ENCODE data around the gene YARS1. TPM values are rescaled to one million over a fixed set of nuclear protein-coding genes. Genes with fewer than 3 reads are reported as not detected.

Gene YARS1
- polyA plus RNA-seq, 1 donor (not counting 4 experiments of a cell fraction or from before 2014, with no cell fraction given) = 68.4 TPM

GRCh38 chr1:32818804-32819541, 1.8 kb upstream of the YARS1 start:
- Histone ChIP-seq H3K27me3 (ENCODE audit: control insufficient read depth, extremely low read depth, insufficient read depth, low read length) (no peaks in the 10 kb centered on the region), H3K9me3 (ENCODE audit: control insufficient read depth, low read depth, low read length) (no peaks in the 10 kb centered on the region), H3K27ac (ENCODE audit: control insufficient read depth, insufficient read depth, low read length) (peak overlapping the region; percentile 73), H3K9ac (ENCODE audit: control insufficient read depth, extremely low read depth, insufficient read depth, low read length) (peak overlapping the region; percentile 99), H3K9me1 (ENCODE audit: control insufficient read depth, extremely low read depth, insufficient read depth, low read length) (peaks cover 2% of the 10 kb centered on the region), H3K4me1 (ENCODE audit: control insufficient read depth, extremely low read depth, insufficient read depth, low read length) (peaks cover 24% of the 10 kb centered on the region), H4K20me1 (ENCODE audit: control insufficient read depth, extremely low read depth, insufficient read depth, low read length) (peaks cover 2% of the 10 kb centered on the region), H3K79me2 (ENCODE audit: control insufficient read depth, insufficient read depth, low read length) (peaks cover 74% of the 10 kb centered on the region), H3K4me2 (ENCODE audit: control insufficient read depth, extremely low read depth, insufficient read depth, low read depth, low read length) (peak overlapping the region; percentile 97), H3K36me3 (ENCODE audit: control insufficient read depth in 2 of 2, extremely low read depth in 1 of 2, insufficient read depth in 2 of 2, low read length in 2 of 2) (peaks cover 0 to 13% of the 10 kb centered on the region in 2 experiments), H2AFZ (ENCODE audit: control insufficient read depth, low read length) (no peak overlapping the region), H3K4me3 (ENCODE audit: control insufficient read depth in 2 of 3, extremely low read depth in 1 of 3, insufficient read depth in 2 of 3, low read depth in 1 of 3, low read length in 3 of 3) (peak overlapping the region; percentile 69 to 93 (median 81))
- DNase-seq (ENCODE audit: low read depth, low spot score) (no peak), FAIRE-seq (no peak)
- TF ChIP-seq EZH2 (IDR thresholded peaks at IDR 0.05; ENCODE audit: low read length) = no peak
- no peak for TF ChIP-seq CTCF (optimal IDR thresholded peaks at IDR 0.05 in 1 of 3, IDR thresholded peaks at IDR 0.05 in 1 of 3, conservative IDR thresholded peaks at IDR 0.05 in 1 of 3; ENCODE audit: extremely low read depth in 1 of 3, insufficient read depth in 2 of 3, low read length in 3 of 3)
- dilution Hi-C loops (cut with MboI; ENCODE audit: extremely low pct_ligation_motif_present, low sequenced_read_pairs) = no loop called here

- H3K9me3 ChIP-seq (ENCODE audit: control insufficient read depth, low read depth, low read length) = no peaks in the 10 kb centered on the region
- H4K20me1 ChIP-seq (ENCODE audit: control insufficient read depth, extremely low read depth, insufficient read depth, low read length) = peaks cover 10% of the 10 kb centered on the region
- H3K79me2 ChIP-seq (ENCODE audit: control insufficient read depth, insufficient read depth, low read length) = peaks cover 83% of the 10 kb centered on the region
- H3K9me1 ChIP-seq (ENCODE audit: control insufficient read depth, extremely low read depth, insufficient read depth, low read length) = peaks cover 7% of the 10 kb centered on the region
- H3K9ac ChIP-seq (ENCODE audit: control insufficient read depth, extremely low read depth, insufficient read depth, low read length) = peak overlapping the region; percentile 99
- FAIRE-seq = no peak
- peaks cover 27% of the 10 kb centered on the region for H3K4me1 ChIP-seq (ENCODE audit: control insufficient read depth, extremely low read depth, insufficient read depth, low read length)
- TF ChIP-seq CTCF (optimal IDR thresholded peaks at IDR 0.05 in 1 of 3, IDR thresholded peaks at IDR 0.05 in 1 of 3, conservative IDR thresholded peaks at IDR 0.05 in 1 of 3; ENCODE audit: extremely low read depth in 1 of 3, insufficient read depth in 2 of 3, low read length in 3 of 3) (no peak), EZH2 (IDR thresholded peaks at IDR 0.05; ENCODE audit: low read length) (no peak)
- H3K4me2 ChIP-seq (ENCODE audit: control insufficient read depth, extremely low read depth, insufficient read depth, low read depth, low read length) = peak overlapping the region; percentile 97
- peak overlapping the region; percentile 88 for H2AFZ ChIP-seq (ENCODE audit: control insufficient read depth, low read length)
- dilution Hi-C loops (cut with MboI; ENCODE audit: extremely low pct_ligation_motif_present, low sequenced_read_pairs) = no loop called here
- peaks cover 0 to 13% of the 10 kb centered on the region in 2 experiments for H3K36me3 ChIP-seq (ENCODE audit: control insufficient read depth in 2 of 2, extremely low read depth in 1 of 2, insufficient read depth in 2 of 2, low read length in 2 of 2)
- H3K27me3 ChIP-seq (ENCODE audit: control insufficient read depth, extremely low read depth, insufficient read depth, low read length) = no peaks in the 10 kb centered on the region
- no peak for DNase-seq (ENCODE audit: low read depth, low spot score)
- H3K27ac ChIP-seq (ENCODE audit: control insufficient read depth, insufficient read depth, low read length) = peak overlapping the region; percentile 73
- peak overlapping the region; percentile 69 to 93 (median 81) for H3K4me3 ChIP-seq (ENCODE audit: control insufficient read depth in 2 of 3, extremely low read depth in 1 of 3, insufficient read depth in 2 of 3, low read depth in 1 of 3, low read length in 3 of 3)
Observed at GRCh38 chr1:32817815-32818786, 943 bp upstream of the YARS1 start.
